HG03354 (cell line): ENCODE measurements around the gene CTBS.
"Not testable (repeated sequence)": the region's sequence is repeated elsewhere in the genome, so short reads cannot be mapped to it uniquely, and the experiment has no call there.

Source experiments
- ATAC-seq: cut with Tn5 transposase; IDR thresholded peaks from one replicate; pipeline ENCODE4 v1.9.1; 2021; ENCODE audit warnings: mild to moderate bottlenecking; ENCODE audit not compliant: unreplicated experiment, poor library complexity, severe bottlenecking

Gene CTBS

GRCh38 chr1:84509029-84509428, 65.2 kb downstream of the CTBS start:
- no peak for ATAC-seq

GRCh38 chr1:84508510-84508909, 65.7 kb downstream of the CTBS start:
- ATAC-seq, result no peak

- not testable (repeated sequence) for ATAC-seq
These were observed 66.4 kb downstream of the CTBS start for GRCh38 chr1:84507887-84508286.

GRCh38 chr1:84506729-84507453, 67.3 kb downstream of the CTBS start:
- ATAC-seq, result no peak

GRCh38 chr1:84506002-84506728, 68.1 kb downstream of the CTBS start, which contains the start of the genes GNG5 and SPATA1:
TSS of gene GNG5 (minus strand) at chr1:84506581. CDS start at chr1:84506091, 490 bp downstream.
TSS of gene SPATA1 (plus strand) at chr1:84506386. CDS start at chr1:84516360, 9,974 bp downstream.
- ATAC-seq, result peak; percentile 83

GRCh38 chr1:84505493-84506001, 68.7 kb downstream of the CTBS start:
- peak; percentile 43 for ATAC-seq

- ATAC-seq, result no peak
These were observed 69.4 kb downstream of the CTBS start for GRCh38 chr1:84504580-84505492.

- ATAC-seq, result no peak
These were observed 71.3 kb downstream of the CTBS start for GRCh38 chr1:84502927-84503326.
